ENCODE measurements around the gene DQX1. TPM values are rescaled to one million over a fixed set of nuclear protein-coding genes. Genes with fewer than 3 reads are reported as not detected.

Gene DQX1
- polyA plus RNA-seq, 1 donor (not counting 4 experiments of a cell fraction or from before 2014, with no cell fraction given) = 5.9 TPM

GRCh38 chr2:74489906-74490305, 36.1 kb downstream of the DQX1 start:
- no peaks in the 10 kb centered on the region for H3K27me3 ChIP-seq (ENCODE audit: control insufficient read depth, extremely low read depth, insufficient read depth, low read length)
- H3K9me3 ChIP-seq (ENCODE audit: control insufficient read depth, low read depth, low read length) = no peaks in the 10 kb centered on the region
- H4K20me1 ChIP-seq (ENCODE audit: control insufficient read depth, extremely low read depth, insufficient read depth, low read length) = no peaks in the 10 kb centered on the region
- H3K9ac ChIP-seq (ENCODE audit: control insufficient read depth, extremely low read depth, insufficient read depth, low read length) = no peak overlapping the region
- no peak overlapping the region for H3K27ac ChIP-seq (ENCODE audit: control insufficient read depth, insufficient read depth, low read length)
- dilution Hi-C loops (cut with MboI; ENCODE audit: extremely low pct_ligation_motif_present, low sequenced_read_pairs) = no loop called here
- H3K4me3 ChIP-seq (ENCODE audit: control insufficient read depth in 2 of 3, extremely low read depth in 1 of 3, insufficient read depth in 2 of 3, low read depth in 1 of 3, low read length in 3 of 3) = no peak overlapping the region
- H3K4me2 ChIP-seq (ENCODE audit: control insufficient read depth, extremely low read depth, insufficient read depth, low read depth, low read length) = no peak overlapping the region
- no peak for TF ChIP-seq EZH2 (IDR thresholded peaks at IDR 0.05; ENCODE audit: low read length)
- TF ChIP-seq CTCF (optimal IDR thresholded peaks at IDR 0.05 in 1 of 3, IDR thresholded peaks at IDR 0.05 in 1 of 3, conservative IDR thresholded peaks at IDR 0.05 in 1 of 3; ENCODE audit: extremely low read depth in 1 of 3, insufficient read depth in 2 of 3, low read length in 3 of 3) = no peak
- DNase-seq (ENCODE audit: low read depth, low spot score) (no peak), FAIRE-seq (no peak)
- H2AFZ ChIP-seq (ENCODE audit: control insufficient read depth, low read length) = no peak overlapping the region
- peaks cover 10% of the 10 kb centered on the region for H3K4me1 ChIP-seq (ENCODE audit: control insufficient read depth, extremely low read depth, insufficient read depth, low read length)
- no peaks in the 10 kb centered on the region for H3K9me1 ChIP-seq (ENCODE audit: control insufficient read depth, extremely low read depth, insufficient read depth, low read length)
- peaks cover 12% of the 10 kb centered on the region for H3K79me2 ChIP-seq (ENCODE audit: control insufficient read depth, insufficient read depth, low read length)
- peaks cover 31 to 45% of the 10 kb centered on the region in 2 experiments for H3K36me3 ChIP-seq (ENCODE audit: control insufficient read depth in 2 of 2, extremely low read depth in 1 of 2, insufficient read depth in 2 of 2, low read length in 2 of 2)

- Histone ChIP-seq H3K36me3 (ENCODE audit: control insufficient read depth in 2 of 2, extremely low read depth in 1 of 2, insufficient read depth in 2 of 2, low read length in 2 of 2) (peaks cover 29 to 45% of the 10 kb centered on the region in 2 experiments), H3K4me2 (ENCODE audit: control insufficient read depth, extremely low read depth, insufficient read depth, low read depth, low read length) (peak overlapping the region; percentile 45), H3K27me3 (ENCODE audit: control insufficient read depth, extremely low read depth, insufficient read depth, low read length) (no peaks in the 10 kb centered on the region), H3K27ac (ENCODE audit: control insufficient read depth, insufficient read depth, low read length) (no peak overlapping the region), H3K9me3 (ENCODE audit: control insufficient read depth, low read depth, low read length) (no peaks in the 10 kb centered on the region), H2AFZ (ENCODE audit: control insufficient read depth, low read length) (no peak overlapping the region), H3K9me1 (ENCODE audit: control insufficient read depth, extremely low read depth, insufficient read depth, low read length) (no peaks in the 10 kb centered on the region), H3K4me1 (ENCODE audit: control insufficient read depth, extremely low read depth, insufficient read depth, low read length) (peaks cover 10% of the 10 kb centered on the region), H3K79me2 (ENCODE audit: control insufficient read depth, insufficient read depth, low read length) (peaks cover 14% of the 10 kb centered on the region), H3K4me3 (ENCODE audit: control insufficient read depth in 2 of 3, extremely low read depth in 1 of 3, insufficient read depth in 2 of 3, low read depth in 1 of 3, low read length in 3 of 3) (no peak overlapping the region), H4K20me1 (ENCODE audit: control insufficient read depth, extremely low read depth, insufficient read depth, low read length) (no peaks in the 10 kb centered on the region), H3K9ac (ENCODE audit: control insufficient read depth, extremely low read depth, insufficient read depth, low read length) (no peak overlapping the region)
- dilution Hi-C loops (cut with MboI; ENCODE audit: extremely low pct_ligation_motif_present, low sequenced_read_pairs) = no loop called here
- TF ChIP-seq EZH2 (IDR thresholded peaks at IDR 0.05; ENCODE audit: low read length) (no peak), CTCF (optimal IDR thresholded peaks at IDR 0.05 in 1 of 3, IDR thresholded peaks at IDR 0.05 in 1 of 3, conservative IDR thresholded peaks at IDR 0.05 in 1 of 3; ENCODE audit: extremely low read depth in 1 of 3, insufficient read depth in 2 of 3, low read length in 3 of 3) (no peak)
- FAIRE-seq (no peak), DNase-seq (ENCODE audit: low read depth, low spot score) (no peak)
Observed at GRCh38 chr2:74488643-74489481, 37.2 kb downstream of the DQX1 start.

Data from keratinocyte (primary cell).